Left forelimb (tissue), 1 donor: Measurements from ENCODE around the gene CNTNAP4.

Experiments used
- DNase-seq: peaks from one replicate; pipeline ENCODE4 v3.0.0-alpha.2; 2018; ENCODE audit warnings: low spot score

The CNTNAP4 gene

GRCh38 chr16:76396977-76397376 lies 119.8 kb downstream of the CNTNAP4 start:
- no peak for DNase-seq

- no peak for DNase-seq
Observed at GRCh38 chr16:76409706-76410105, 132.5 kb downstream of the CNTNAP4 start.

GRCh38 chr16:76421571-76421970 lies 144.4 kb downstream of the CNTNAP4 start:
- no peak for DNase-seq

GRCh38 chr16:76428858-76429257 lies 151.7 kb downstream of the CNTNAP4 start:
- DNase-seq: no peak

GRCh38 chr16:76441391-76441790 lies 164.2 kb downstream of the CNTNAP4 start:
- no peak for DNase-seq

GRCh38 chr16:76441876-76442275 lies 164.7 kb downstream of the CNTNAP4 start:
- DNase-seq: no peak

- DNase-seq: no peak
Observed at GRCh38 chr16:76443973-76444372, 166.8 kb downstream of the CNTNAP4 start.

GRCh38 chr16:76444832-76445231 lies 167.6 kb downstream of the CNTNAP4 start:
- DNase-seq: no peak

- DNase-seq: no peak
Observed at GRCh38 chr16:76445815-76446214, 168.6 kb downstream of the CNTNAP4 start.

- DNase-seq: no peak
Observed at GRCh38 chr16:76446251-76446650, 169.1 kb downstream of the CNTNAP4 start.

- DNase-seq: no peak
Observed at GRCh38 chr16:76450890-76451289, 173.7 kb downstream of the CNTNAP4 start.

- no peak for DNase-seq
Observed at GRCh38 chr16:76455257-76455656, 178.1 kb downstream of the CNTNAP4 start.

GRCh38 chr16:76456016-76456415 lies 178.8 kb downstream of the CNTNAP4 start:
- no peak for DNase-seq

GRCh38 chr16:76459111-76459510 lies 181.9 kb downstream of the CNTNAP4 start:
- no peak for DNase-seq

GRCh38 chr16:76461836-76462235 lies 184.6 kb downstream of the CNTNAP4 start:
- DNase-seq: no peak

- DNase-seq: no peak
Observed at GRCh38 chr16:76464955-76465620, 187.9 kb downstream of the CNTNAP4 start.

GRCh38 chr16:76466871-76467270 lies 189.7 kb downstream of the CNTNAP4 start:
- no peak for DNase-seq

GRCh38 chr16:76474048-76474447 lies 196.8 kb downstream of the CNTNAP4 start:
- no peak for DNase-seq

GRCh38 chr16:76478105-76478504 lies 200.9 kb downstream of the CNTNAP4 start:
- no peak for DNase-seq

- no peak for DNase-seq
Observed at GRCh38 chr16:76483307-76483909, 206.2 kb downstream of the CNTNAP4 start.

- no peak for DNase-seq
Observed at GRCh38 chr16:76484020-76484419, 206.8 kb downstream of the CNTNAP4 start.

GRCh38 chr16:76486740-76487139 lies 209.5 kb downstream of the CNTNAP4 start:
- DNase-seq: no peak

GRCh38 chr16:76487411-76488064 lies 210.3 kb downstream of the CNTNAP4 start:
- no peak for DNase-seq

GRCh38 chr16:76488065-76488417 lies 210.8 kb downstream of the CNTNAP4 start:
- no peak for DNase-seq
